Activated CD4-positive, CD25-positive, alpha-beta regulatory T cell treated with anti-CD3 and anti-CD28 coated beads, Interleukin-2, amount 50 U/mL, for 72 hours (primary cell): ENCODE results near the gene C2CD3.

ENCODE experiments used
- DNase-seq: peaks from one replicate; pipeline ENCODE4 v3.0.0; 2021

The C2CD3 gene

DNA sequence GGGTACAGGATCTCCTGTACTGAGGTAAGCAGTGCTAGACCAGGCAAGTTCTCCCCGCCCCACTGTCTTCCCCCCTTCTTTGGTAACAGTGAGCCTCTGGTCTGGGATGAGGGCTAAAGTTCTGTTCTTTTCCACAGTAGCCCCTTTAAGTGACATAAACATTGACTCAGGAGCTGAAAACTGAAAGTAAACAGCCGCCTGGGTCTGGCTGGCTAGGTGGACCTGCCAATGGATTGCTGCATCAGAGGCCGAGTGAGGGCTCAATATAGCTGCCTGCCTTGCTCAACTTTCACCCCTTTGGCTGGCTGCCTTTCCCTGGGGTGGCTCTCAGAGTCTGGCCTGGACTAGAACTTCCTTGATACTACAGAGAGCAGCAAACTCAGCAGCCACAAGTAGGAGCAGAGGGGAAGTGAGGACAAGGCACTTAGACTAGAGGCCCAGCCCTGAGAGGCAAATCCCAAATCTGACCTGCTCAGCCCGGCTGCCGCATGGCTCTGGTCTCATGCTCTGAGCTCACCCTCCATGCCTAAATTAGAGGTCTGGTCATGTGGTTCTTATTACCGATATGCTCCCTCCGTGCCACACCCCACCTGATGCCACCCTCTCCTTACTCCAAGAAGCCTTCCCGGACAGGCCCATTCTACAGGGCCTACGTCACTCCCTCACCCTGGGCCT, 152.3 kb downstream of the C2CD3 start:
- DNase-seq, result no peak

DNA sequence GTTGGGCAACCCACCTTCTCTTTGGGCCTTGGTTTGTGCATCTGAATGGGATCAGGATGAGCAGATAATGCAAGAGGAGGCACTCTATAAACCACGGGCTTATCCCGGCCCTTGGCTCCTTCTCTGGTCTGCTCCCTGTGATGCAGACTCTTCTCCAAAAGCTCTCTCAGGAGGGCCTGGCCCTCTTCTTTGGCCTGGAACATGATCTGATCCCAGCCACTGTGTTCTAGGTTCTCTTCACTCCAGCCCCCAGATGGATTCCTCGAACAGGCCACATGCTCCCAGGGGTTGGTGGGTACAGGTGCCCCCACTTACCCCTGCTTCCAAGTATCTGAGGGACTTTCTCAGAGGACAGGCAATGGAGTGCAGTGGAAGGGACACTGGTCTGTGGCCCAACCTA, 153.2 kb downstream of the C2CD3 start:
- no peak for DNase-seq

DNA sequence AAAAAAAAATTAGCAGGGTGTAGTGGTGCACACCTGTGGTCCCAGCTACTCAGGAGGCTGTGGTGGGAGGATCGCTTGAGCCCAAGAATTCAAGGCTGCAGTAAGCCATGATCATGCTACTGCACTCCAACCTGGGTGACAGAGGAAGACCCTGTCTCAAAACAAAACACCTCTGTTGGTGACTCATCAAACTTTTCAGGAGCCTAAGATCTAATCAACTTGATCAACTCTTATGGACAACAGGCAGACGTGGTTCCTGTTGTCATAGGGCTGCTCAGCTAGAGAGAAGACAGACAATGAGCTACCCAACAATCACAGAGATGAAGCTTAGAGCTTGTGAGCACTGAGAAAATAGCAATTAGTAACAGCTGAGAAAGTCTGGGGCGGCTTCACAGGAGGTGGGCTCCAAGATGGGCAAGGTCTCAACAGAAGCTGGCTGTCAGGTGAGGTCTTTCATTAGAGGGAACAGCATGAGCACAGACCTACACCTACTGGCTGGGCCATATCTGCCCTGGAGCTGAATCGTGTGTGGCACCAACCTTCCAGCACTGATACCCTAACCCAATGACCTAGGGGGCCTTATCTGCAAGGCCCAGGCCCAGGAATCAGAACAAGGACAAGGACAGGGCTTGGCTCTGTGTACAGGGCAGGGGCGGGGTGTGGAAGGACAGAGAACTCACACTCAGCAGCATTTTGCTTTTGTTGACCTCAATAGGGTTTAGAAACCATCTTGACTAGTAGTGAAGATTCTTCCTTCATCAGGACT, 154.7 kb downstream of the C2CD3 start:
- DNase-seq, result no peak

DNA sequence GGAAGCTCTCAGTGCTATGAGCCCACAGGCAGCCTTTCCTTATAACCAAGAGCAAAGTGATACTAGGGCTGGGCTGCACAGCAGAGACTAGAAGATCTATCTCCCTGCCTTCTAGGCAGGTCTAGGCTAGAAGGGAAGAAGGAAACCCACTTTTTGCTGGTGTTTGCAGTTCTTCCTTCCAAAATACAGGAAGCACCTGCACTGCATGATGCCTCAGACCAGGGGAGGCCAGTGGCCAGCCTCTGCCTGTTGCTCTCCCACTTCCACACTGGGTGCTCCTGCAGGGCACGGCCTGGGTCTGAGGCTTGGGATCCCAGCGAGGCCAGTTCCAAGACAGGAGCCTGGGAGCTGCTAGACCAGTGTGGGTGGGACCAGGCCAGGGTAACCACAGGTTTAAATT, 155.9 kb downstream of the C2CD3 start:
- no peak for DNase-seq

DNA sequence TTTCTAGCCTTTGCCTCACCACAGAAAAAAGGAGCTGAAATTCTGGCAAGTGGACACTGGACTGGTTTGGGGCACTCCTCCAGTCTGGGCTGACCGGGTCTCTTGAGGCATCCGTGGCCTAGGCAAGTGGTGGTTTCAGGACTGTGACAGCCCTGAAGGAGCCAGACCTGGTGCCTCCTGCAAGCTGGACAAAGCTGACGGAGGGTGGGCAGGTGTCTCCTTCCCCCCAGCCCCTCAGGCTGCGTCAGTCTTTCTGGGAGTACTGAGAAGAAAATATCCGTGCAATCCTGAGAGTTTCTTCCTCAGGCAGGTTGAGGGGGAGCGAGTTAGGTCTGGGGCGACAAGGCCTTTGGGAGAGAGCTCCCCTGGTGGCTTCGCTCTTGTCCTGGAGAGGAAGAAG, 157.7 kb downstream of the C2CD3 start:
- no peak for DNase-seq

DNA sequence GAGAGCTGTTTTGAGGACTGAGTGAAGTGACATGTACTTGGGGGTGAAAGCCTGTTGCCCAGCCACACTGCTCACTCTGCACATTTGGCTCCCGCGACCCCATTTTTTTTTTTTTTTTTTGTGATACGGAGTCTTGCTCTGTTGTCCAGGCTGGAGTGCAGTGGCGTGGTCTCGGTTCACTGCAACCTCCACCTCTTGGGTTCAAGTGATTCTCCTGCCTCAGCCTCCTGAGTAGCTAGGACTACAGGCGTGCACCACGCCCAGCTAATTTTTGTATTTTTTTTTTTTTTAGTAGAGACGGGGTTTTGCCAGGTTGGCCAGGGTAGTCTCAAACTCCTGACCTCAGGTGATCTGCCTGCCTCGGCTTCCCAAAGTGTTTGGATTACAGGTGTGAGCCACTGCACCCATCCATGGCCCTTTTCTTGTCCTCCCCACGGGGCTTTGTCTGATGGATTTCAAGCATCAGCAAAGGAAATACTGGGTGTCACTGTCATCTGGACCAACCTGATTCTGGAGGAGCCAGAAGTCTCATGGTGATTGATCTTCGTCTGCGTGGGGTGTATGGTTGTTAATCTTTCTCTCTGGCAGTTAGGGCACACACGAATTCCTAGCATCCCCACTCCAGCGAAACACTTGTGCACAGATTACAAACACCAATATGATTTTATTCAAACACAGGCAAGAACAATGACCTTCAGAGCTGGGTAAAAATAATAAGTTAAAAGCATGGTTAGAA, 158.6 kb downstream of the C2CD3 start:
- no peak for DNase-seq

DNA sequence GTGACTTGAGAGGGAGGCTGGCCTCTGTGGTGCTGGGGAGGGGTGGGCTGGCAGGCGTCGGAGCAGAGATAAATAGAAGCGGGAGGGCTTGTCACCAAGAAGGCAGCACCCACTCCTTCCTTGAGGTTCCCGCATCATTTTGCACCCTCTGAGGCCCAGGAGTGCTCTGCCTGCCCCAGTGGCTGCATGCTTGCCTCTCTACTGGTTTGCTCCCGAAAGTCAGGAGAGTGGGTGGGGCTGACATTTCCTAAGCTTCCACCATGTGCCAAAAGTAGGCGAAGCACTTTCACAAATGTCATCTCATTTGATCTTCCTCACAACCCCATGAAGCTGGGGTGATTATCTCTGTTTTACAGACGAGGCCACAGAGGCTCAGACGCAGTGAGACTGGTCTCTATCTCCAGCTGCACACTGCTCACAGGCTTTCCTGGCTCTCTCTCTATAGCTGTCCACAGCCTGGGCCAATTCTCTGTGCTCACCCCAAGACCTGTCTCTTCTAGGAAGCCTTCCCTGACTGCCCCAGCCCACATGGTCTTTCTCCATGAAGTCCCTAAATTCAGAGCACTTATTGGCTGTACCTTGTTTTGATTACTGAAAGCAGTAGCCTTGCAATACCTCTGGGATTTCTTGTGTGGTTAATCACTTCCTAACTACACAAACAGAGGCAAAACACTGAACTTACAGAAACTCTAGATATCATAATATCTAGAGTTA, 159.3 kb downstream of the C2CD3 start:
- DNase-seq, result peak; percentile 47

DNA sequence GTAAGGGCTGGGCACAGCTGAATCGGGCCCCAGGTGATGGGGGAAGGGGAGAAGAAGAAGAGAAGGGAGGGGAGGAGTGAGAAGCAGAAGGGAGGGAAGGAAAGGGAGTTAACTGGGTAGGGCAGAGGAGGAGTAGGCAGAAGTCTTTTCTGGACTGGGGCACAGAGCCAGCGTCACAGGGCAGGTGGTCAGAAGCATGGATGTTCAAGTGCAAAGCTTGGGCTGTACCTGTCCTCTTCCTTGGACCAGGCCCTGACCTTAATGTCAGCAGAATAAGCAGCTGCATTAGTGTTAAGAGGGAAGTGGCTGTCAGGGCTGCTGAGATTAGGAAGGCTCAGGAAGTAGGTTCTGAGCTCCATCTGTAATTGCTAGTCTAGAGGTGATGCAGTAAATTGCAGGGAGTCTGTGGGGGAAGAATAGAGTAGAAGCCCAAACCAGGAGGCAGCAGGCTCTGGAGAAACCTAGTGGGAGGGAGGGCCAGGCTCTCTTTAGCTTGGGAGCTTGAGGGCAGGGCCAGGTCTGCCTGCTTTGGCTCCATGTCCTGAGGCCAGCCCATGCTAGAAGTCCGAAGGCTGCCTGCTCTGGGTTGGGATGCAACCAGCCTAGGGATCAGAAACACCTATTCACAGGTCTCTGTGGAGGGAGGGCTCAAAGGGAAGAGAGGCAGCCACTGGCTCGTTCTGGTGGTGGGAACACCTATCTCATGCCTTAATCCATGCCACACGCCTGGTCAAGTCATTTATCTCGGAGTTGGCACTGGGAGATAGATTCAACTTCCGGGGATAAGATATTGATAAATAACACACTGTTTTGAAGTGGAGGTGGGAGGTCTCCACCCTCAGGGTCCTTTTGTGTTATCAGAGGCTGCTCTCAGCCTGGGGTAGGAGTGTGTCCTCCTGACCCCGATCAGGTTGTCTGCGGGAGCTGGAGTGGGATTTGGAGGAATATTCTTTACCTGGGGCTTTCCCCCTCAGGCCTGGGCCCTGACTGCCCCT, 160.2 kb downstream of the C2CD3 start:
- DNase-seq, result no peak

DNA sequence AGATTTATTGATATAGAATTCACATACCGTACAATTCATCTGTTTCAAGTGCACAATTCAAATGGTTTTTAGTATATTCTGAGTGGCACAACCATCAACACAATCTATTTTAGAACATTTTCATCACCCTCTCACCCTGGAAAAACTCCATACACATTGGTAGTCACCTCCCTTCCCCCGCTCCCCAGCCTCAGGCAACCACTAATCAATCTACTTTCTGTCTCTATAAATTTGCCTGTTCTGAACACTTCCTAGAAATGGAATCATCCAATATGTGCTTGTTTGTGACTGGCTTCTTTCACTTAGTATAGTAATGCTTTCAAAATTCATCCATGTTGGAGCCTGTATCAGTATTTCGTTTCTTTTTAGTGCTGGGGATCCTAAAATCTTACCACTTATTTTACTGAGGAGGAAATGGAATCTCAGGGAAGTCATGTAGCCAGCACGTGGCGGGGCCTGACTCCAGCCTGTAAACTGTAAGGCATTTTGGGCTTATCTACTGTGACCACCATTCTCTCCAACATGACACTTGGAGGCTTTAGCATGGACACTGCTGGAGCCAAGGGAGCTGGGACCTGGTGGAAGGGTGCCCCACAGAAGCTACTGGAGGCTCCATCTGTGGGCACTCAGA, 161.0 kb downstream of the C2CD3 start:
- DNase-seq, result no peak

DNA sequence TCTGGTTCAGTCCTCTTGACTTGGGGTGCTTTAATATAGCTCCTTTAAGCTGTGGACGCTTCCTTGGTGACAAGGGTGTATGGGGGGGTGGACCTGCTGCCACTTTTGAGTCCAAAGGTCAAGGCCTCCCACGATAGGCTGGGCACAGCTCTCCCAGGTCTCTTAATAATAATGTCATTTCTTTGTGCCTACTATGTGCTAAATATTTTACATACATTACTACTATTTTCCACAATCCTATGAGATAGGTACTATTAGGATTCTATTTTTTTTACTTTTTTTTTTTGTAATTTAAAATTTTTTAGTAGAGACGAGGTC, 161.6 kb downstream of the C2CD3 start:
- no peak for DNase-seq

DNA sequence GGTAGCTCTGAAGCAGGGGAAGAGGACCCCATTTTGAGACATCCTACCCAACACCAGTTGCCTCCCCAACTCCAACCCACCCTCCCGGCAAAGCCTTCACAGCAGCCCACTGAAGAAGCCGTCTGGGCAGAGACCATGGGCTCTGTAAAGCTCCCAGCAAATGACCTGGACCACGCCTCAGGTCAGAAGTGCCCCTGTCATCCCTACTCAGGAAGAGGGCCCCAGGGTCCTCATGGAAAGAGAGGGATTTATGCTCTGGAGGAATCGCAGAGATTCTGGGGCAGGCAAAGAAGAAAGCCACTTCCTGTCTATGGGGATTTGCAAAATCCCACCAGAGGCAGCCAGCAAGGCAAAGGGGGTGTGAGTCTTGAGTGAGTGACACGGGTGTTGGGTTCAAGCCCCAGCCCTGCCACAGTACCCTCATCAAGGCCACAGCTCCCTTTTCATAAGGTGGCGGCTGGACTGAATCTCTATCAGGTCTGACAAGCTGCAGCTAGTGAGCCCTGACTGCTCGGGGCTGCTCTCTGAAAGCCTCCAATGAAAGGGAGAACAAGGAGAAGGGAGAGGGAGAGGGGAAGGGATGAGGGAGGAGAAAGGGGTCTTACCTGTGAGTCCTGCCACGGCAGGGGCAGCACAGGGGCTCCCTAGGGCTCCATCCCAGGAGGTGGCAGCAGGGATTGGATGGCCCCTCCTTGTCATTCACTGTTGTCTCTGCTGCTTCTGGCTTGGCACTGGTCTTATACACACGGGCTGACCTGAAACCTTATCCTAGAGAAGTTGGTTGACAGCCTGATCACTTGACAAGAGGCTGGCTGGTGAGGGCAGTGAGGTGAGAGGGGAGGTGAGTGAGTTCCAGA, 162.2 kb downstream of the C2CD3 start, which contains the start of gene UCP3:
UCP3 (minus strand) TSS at position 713 of the 857 bp plus-strand sequence. CDS start 2,043 bp downstream, outside the sequence.
- DNase-seq, result no peak

DNA sequence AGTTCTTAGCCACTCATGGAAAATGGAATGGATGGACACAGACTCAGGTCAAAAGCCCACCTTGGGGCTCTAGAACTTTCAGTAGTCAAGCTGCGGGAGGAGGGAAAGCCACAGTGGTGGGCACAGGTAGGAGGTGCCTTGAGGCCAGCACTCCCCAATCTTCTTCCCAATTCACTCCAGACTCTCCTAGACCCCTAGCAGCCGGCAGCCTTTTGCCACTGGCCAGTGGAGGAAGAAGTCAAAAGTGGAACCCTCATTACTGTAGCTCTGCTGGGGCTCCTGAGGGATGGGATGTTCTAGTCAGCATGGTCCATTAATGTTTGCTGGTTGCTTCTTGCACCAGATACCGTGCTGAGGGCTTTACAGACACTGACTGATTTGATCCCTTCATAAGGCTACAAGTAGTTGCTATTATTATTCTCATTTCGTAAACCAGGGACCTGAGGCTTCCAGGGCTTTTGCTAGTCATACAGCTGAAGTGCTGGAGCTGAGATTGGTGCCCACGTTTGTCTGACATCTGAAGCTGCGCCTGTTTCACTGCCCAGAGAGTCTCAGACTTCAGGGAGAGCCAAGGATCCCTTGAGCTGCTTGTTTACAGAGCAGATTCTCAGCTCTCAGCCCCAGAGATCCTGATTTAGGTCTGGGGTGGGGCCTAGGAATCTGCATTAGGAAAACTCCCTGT, 163.0 kb downstream of the C2CD3 start:
- DNase-seq, result no peak

DNA sequence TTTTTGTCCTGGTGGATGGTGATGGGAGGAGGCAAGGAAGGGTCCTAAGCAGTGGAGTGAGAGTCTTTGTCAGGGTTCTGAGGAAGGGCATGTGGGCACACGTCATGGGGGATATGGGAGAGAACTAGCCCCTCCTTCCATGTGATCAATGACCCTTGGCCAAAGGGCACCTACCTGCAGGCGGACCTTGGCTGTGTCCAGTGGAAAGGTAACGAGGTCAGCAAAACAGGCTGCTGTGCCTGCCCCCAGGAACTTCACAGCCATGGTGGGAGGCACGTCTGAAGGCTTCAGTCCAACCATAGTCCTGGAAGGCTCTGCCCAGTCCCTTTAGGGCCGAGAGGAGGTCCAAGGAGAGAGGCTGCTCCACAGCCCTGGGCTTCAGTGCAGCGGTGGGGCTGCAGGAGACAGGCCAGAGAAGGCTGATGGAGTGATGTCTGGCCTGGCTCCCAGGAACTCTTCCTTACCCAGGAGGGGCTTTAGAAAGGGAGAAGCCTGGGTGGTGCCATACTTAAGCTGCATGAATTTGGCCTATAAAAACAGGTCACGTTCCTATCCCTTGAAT, 164.0 kb downstream of the C2CD3 start:
- no peak for DNase-seq

DNA sequence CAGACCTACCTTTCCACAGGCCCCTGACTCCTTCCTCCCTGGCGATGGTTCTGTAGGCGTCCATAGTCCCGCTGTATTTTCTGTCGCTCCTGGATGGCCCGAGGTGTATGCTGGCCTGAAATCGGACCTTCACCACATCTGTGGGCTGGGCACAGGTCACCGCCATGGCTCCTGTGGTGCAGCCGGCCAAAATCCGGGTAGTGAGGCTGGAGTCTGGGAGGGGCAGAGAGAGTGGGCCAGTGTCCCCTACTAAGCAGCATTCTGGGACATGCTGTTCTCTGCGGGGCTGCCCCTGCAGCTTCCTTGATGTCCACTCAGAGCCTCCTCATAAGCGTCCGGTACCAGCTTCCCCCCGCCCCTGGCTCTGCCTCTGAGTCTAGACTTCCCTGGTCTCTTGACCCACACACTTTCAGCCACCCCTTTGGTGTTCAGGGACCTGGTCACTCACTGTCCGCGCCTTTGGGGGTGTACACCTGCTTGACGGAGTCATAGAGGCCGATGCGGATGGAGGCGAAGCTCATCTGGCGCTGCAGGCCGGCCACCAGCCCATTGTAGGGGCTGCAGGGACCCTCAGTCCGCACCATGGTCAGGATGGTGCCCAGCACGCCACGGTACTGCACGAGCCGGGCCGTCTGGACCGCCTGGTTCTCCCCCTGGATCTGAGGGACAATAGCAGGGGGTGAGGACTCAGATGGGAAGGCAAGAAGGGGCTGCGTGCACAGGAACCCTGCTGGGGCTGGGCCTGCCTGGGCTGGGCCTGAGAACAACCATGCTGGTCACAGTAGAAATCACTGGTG, 164.9 kb downstream of the C2CD3 start:
- no peak for DNase-seq

DNA sequence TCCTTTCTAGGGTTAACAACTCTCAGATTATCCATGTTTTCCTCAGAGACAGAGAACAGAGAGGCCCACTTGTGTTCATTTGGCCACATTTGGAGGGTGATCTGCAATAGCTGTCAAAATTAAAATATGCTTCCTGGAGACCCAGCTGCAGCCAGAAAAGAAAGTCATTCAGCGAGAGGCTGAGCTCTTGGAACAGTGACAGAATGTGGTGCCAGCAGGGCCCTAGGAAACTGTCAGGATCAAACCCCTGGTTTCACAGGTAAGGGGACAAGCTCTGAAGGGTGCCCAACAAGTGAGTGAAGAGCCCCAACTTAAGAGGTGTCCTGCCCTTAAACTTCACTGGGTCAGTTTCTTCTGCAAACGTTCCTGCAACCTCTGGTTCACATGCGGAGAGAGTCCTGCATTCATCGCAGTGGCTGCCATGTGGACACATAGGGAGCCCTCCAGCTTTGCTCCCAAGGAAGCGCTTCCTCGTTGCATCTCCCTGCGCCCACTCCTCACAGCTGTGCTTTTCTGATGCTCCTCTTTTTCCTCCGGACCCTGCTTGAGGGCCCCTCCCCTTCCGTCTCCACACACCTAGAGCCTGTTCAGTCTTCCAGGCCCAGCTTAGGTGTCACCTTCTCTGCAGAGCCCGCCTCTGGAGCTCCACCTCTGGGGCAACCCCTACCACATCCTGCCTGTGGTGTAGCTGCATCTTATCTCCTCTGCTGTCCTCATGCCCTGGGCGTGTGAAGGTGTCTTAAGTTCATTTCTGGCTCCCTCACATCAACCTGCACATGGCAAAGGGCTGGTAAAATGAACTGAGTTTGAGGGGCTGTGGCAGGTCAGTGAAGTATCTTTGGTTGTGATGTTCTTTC, 165.8 kb downstream of the C2CD3 start:
- peak; percentile 71 for DNase-seq

DNA sequence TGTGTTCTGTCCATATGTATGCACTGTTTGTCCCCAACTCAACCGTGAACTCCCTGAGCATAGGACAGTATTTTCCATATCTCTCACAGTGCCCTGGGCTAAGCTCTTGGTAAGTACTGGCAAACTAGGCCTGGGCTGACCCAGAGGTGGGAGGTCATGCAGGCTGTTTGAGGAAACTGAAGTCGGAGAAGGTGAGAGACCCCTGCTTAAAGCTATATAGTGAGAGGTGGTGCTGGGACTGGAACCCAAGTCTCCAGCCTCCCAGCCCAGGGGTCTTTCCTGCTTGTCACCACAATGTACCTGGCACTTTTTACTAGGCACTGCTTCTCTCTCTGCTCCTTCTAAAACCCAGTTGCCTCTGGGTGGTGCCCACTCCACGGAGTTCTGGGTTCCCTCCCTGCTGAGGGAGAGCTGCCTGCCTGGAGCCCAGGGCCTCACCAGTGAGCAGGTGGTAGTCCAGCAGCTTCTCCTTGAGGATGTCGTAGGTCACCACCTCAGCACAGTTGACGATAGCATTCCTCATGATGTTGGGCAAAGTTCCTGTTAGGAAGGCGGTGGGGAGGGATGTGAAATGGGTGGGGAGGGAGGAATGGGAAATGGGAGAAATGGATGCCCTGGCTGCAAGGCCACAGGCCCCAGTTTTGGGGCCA, 166.6 kb downstream of the C2CD3 start:
- DNase-seq, result no peak

DNA sequence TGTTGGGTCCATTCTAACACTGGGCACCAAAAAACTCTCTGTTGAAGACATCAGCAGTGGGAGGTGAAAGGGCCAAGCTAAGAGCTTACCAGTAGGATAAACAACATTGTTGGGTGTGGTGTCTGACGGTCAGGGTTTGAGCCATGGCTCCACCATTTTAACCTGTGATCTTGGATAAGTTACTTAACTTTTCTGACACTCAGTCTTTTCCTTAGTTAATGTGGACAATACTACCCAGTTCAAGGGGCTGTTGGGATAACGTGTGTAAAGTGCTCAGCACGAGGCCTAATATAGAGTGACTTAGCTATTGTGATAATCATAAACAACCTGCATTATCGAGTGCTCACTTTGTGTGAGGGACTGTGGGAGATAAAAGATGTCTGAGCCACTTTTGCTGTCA, 168.0 kb downstream of the C2CD3 start:
- no peak for DNase-seq
